Kidney epithelial cell (primary cell): ENCODE data around the gene ARHGAP20. TPM values are rescaled to one million over a fixed set of nuclear protein-coding genes. Genes with fewer than 3 reads are reported as not detected.

Source experiments
- DNase-seq: peaks from one replicate; pipeline ENCODE4 v3.0.0-alpha.2; 2010; ENCODE audit warnings: low read depth
- H3K27me3 ChIP-seq: 2 replicates; pipeline ENCODE4 v1.6.0; 2011; ENCODE audit warnings: low read length; ENCODE audit not compliant: control insufficient read depth, insufficient read depth
- H3K36me3 ChIP-seq: 2 replicates; pipeline ENCODE4 v1.5.1; 2011; ENCODE audit warnings: low read length; ENCODE audit not compliant: control insufficient read depth, insufficient read depth
- H3K4me3 ChIP-seq: 2 replicates; pipeline ENCODE4 v1.5.1; 2011; ENCODE audit warnings: low read depth, mild to moderate bottlenecking, control low read depth, low read length
- CTCF ChIP-seq: IDR thresholded peaks from 2 replicates; pipeline ENCODE4 v1.5.1; 2011; ENCODE audit warnings: mild to moderate bottlenecking, moderate library complexity, low read length, control low read depth, inconsistent platforms; ENCODE audit not compliant: insufficient read depth, poor library complexity, severe bottlenecking
- total RNA-seq: library from RNA; depleted of rRNA; stranded (reverse); fragments of >200 nt; gene quantifications from 2 replicates; pipeline ENCODE4 v1.2.3, GENCODE V29; 2015

Gene ARHGAP20
- total RNA-seq, 1 donor from 2014 or later = 0.17 TPM

- TF ChIP-seq CTCF = no peak
Observed at GRCh38 chr11:110728476-110728875, 16.2 kb upstream of the ARHGAP20 start.

GRCh38 chr11:110724358-110724757 lies 12.1 kb upstream of the ARHGAP20 start:
- Histone ChIP-seq H3K4me3 (no peak overlapping the region), H3K27me3 (no peaks in the 10 kb centered on the region), H3K36me3 (no peaks in the 10 kb centered on the region)
- no peak for DNase-seq
- TF ChIP-seq CTCF = no peak

More at GRCh38 chr11:110728476-110728875, 16.2 kb upstream of the ARHGAP20 start:
- no peak for DNase-seq
- Histone ChIP-seq H3K36me3 (no peaks in the 10 kb centered on the region), H3K4me3 (no peak overlapping the region), H3K27me3 (no peaks in the 10 kb centered on the region)

- DNase-seq = no peak
- Histone ChIP-seq H3K36me3 (no peaks in the 10 kb centered on the region), H3K27me3 (no peaks in the 10 kb centered on the region), H3K4me3 (no peak overlapping the region)
- no peak for TF ChIP-seq CTCF
Observed at GRCh38 chr11:110720431-110721275, 8.4 kb upstream of the ARHGAP20 start.

- Histone ChIP-seq H3K4me3 (no peak overlapping the region), H3K36me3 (no peaks in the 10 kb centered on the region), H3K27me3 (peaks cover 21% of the 10 kb centered on the region)
- TF ChIP-seq CTCF = no peak
- DNase-seq = no peak
Observed at GRCh38 chr11:110716361-110716760, 4.1 kb upstream of the ARHGAP20 start.

- Histone ChIP-seq H3K36me3 (no peaks in the 10 kb centered on the region), H3K27me3 (peaks cover 29% of the 10 kb centered on the region), H3K4me3 (no peak overlapping the region)
- no peak for TF ChIP-seq CTCF
- no peak for DNase-seq
Observed at GRCh38 chr11:110715541-110715940, 3.3 kb upstream of the ARHGAP20 start.

GRCh38 chr11:110713449-110713776 lies 1.2 kb upstream of the ARHGAP20 start:
- H3K36me3 ChIP-seq = no peaks in the 10 kb centered on the region
- H3K27me3 ChIP-seq = peaks cover 33% of the 10 kb centered on the region
- H3K4me3 ChIP-seq = no peak overlapping the region
- TF ChIP-seq CTCF = no peak
- no peak for DNase-seq
